MCF 10A (cell line): ENCODE results near the gene KIF1C. TPM values are rescaled to one million over a fixed set of nuclear protein-coding genes. Genes with fewer than 3 reads are reported as not detected.
A peak's percentile ranks its signal among the peaks of the same experiment; 100 is the strongest.

Source experiments
- BruUV-seq: library from RNA; stranded (reverse); fragments of 400-500 nt; replicated peaks from 2 replicates; lab custom pipeline; 2021; lab: Mats Ljungman, UMichigan
- CTCF ChIA-PET: fragments of 300-600 bp; sonication (Branson Sonifier 250); formaldehyde crosslinking; extraction: SDS; loops from one replicate; lab custom pipeline; 2021; ENCODE audit warnings: antibody characterized with exemption, inconsistent platforms; lab: Yijun Ruan, JAX
- POLR2A ChIA-PET: fragments of 300-600, 350-650 bp; sonication (Branson Sonifier 250); formaldehyde crosslinking; extraction: SDS; loops from one replicate; lab custom pipeline; 2020; ENCODE audit warnings: antibody characterized with exemption, inconsistent platforms; lab: Yijun Ruan, JAX
- DNase-seq: peaks from one replicate; pipeline ENCODE4 v3.0.0-alpha.2; 2018; ENCODE audit not compliant: unreplicated experiment
- H3K27ac Mint-ChIP-seq: one replicate; pipeline ENCODE4 v1.8.0; 2022; ENCODE audit warnings: mild to moderate bottlenecking, low read depth, mixed read lengths; ENCODE audit not compliant: unreplicated experiment
- H3K27me3 Mint-ChIP-seq: one replicate; pipeline ENCODE4 v1.8.0; 2022; ENCODE audit warnings: mixed read lengths; ENCODE audit not compliant: insufficient read depth, unreplicated experiment
- H3K36me3 Mint-ChIP-seq: one replicate; pipeline ENCODE4 v1.8.0; 2022; ENCODE audit warnings: mild to moderate bottlenecking, moderate library complexity, mixed read lengths; ENCODE audit not compliant: insufficient read depth, unreplicated experiment
- H3K4me1 Mint-ChIP-seq: one replicate; pipeline ENCODE4 v1.8.0; 2022; ENCODE audit warnings: mixed read lengths; ENCODE audit not compliant: insufficient read depth, unreplicated experiment
- H3K4me3 Mint-ChIP-seq: one replicate; pipeline ENCODE4 v1.8.0; 2022; ENCODE audit warnings: mild to moderate bottlenecking, moderate library complexity, mixed read lengths; ENCODE audit not compliant: unreplicated experiment
- H3K9me3 Mint-ChIP-seq: one replicate; pipeline ENCODE4 v1.8.0; 2022; ENCODE audit warnings: mixed read lengths; ENCODE audit not compliant: unreplicated experiment
- CTCF ChIP-seq: fragments of 200-600 bp; IDR thresholded peaks from one replicate; pipeline ENCODE4 v1.8.0; 2022; ENCODE audit warnings: antibody characterized with exemption, mild to moderate bottlenecking; ENCODE audit not compliant: unreplicated experiment
- intact Hi-C: fragments of 100-400 bp; cut with micrococcal nuclease; formaldehyde crosslinking; loops from 2 replicates; pipeline ENCODE4 v1.14.1; 2022
- total RNA-seq: library from RNA; stranded (reverse); gene quantifications from 2 replicates; pipeline ENCODE4 v1.2.3, GENCODE V29; 2022

Gene KIF1C
- total RNA-seq, 1 experiment from 2014 or later, result 84.8 TPM

- no peaks in the 10 kb centered on the region for H3K4me1 Mint-ChIP-seq
- no TSS peak for BruUV-seq
- no peak overlapping the region for H3K4me3 Mint-ChIP-seq
- H3K9me3 Mint-ChIP-seq, result no peaks in the 10 kb centered on the region
- no peaks in the 10 kb centered on the region for H3K36me3 Mint-ChIP-seq
- TF ChIP-seq CTCF, result no peak
- no peak overlapping the region for H3K27ac Mint-ChIP-seq
- intact Hi-C loops, result no loop called here
- DNase-seq, result no peak
- CTCF ChIA-PET, result no interaction called here
- no peaks in the 10 kb centered on the region for H3K27me3 Mint-ChIP-seq
- POLR2A ChIA-PET, result no interaction called here
Measured at GRCh38 chr17:5043524-5043923, 45.8 kb downstream of the KIF1C start.

GRCh38 chr17:5044630-5045029, 46.9 kb downstream of the KIF1C start:
- Mint-ChIP-seq H3K27me3 (no peaks in the 10 kb centered on the region), H3K36me3 (no peaks in the 10 kb centered on the region), H3K4me1 (no peaks in the 10 kb centered on the region), H3K9me3 (no peaks in the 10 kb centered on the region), H3K27ac (no peak overlapping the region), H3K4me3 (no peak overlapping the region)
- intact Hi-C loops, result no loop called here
- DNase-seq, result peak; percentile 39
- no peak for TF ChIP-seq CTCF
- ChIA-PET POLR2A (no interaction called here), CTCF (interaction anchor here (1.1 kb wide), 1 partner anchor 14 kb away, joined by 4 read pairs; no protein-coding TSS in a partner anchor)
- BruUV-seq, result no TSS peak

- ChIA-PET POLR2A (no interaction called here), CTCF (interaction anchor here (0.6 to 0.7 kb wide), 2 partner anchors 17 to 763 kb away, joined by 3 read pairs; no protein-coding TSS in a partner anchor)
- H3K4me1 Mint-ChIP-seq, result no peaks in the 10 kb centered on the region
- H3K36me3 Mint-ChIP-seq, result no peaks in the 10 kb centered on the region
- BruUV-seq, result no TSS peak
- DNase-seq, result no peak
- H3K27ac Mint-ChIP-seq, result no peak overlapping the region
- intact Hi-C loops, result no loop called here
- no peaks in the 10 kb centered on the region for H3K9me3 Mint-ChIP-seq
- no peak overlapping the region for H3K4me3 Mint-ChIP-seq
- TF ChIP-seq CTCF, result no peak
- H3K27me3 Mint-ChIP-seq, result no peaks in the 10 kb centered on the region
Measured at GRCh38 chr17:5045496-5045895, 47.7 kb downstream of the KIF1C start.

- no peaks in the 10 kb centered on the region for H3K36me3 Mint-ChIP-seq
- POLR2A ChIA-PET, result interaction anchor here (1.2 to 1.5 kb wide), 2 partner anchors 12 to 99 kb away, joined by 3 read pairs; partner anchors contain the start of genes PFN1 and SLC52A1
- H3K9me3 Mint-ChIP-seq, result no peaks in the 10 kb centered on the region
- H3K4me1 Mint-ChIP-seq, result no peaks in the 10 kb centered on the region
- BruUV-seq, result no TSS peak
- no peak for TF ChIP-seq CTCF
- intact Hi-C loops, result no loop called here
- H3K27me3 Mint-ChIP-seq, result no peaks in the 10 kb centered on the region
- H3K27ac Mint-ChIP-seq, result no peak overlapping the region
- CTCF ChIA-PET, result interaction anchor here (1.4 kb wide), 1 partner anchor 67 kb away, joined by 4 read pairs; no protein-coding TSS in a partner anchor
- no peak for DNase-seq
- H3K4me3 Mint-ChIP-seq, result no peak overlapping the region
Measured at GRCh38 chr17:5047446-5047845, 49.7 kb downstream of the KIF1C start.
